Measurements from ENCODE around the gene ARSG. TPM values are rescaled to one million over a fixed set of nuclear protein-coding genes. Genes with fewer than 3 reads are reported as not detected.
"Not testable (repeated sequence)": the region's sequence is repeated elsewhere in the genome, so short reads cannot be mapped to it uniquely, and the experiment has no call there.

The ARSG gene
- total RNA-seq, 2 experiments from 2014 or later: 9.0 to 10.5 TPM

DNA sequence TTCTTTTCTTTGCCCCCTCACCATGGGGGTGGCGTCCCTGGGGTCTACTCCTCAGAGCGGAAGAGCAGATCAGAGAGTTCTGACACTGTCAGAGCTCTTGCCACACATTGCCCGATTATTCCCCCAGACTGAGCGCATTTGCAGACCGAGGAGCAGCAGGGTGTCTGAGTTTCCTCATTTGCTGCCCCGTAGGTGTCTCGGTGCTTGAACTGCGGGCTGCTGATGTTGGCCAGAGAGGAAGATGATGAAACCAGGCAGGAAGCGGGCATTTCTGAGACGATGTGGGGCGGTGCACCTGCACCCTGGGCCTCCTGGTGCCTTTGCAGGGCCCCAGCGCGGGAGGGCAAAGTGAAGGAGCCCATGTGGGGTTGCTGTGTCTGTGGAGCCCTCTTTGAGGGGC, 55.2 kb downstream of the ARSG start:
- Mint-ChIP-seq H3K9me3 (no peaks in the 10 kb centered on the region), H3K4me1 (ENCODE audit: low read depth) (peaks cover 66% of the 10 kb centered on the region), H3K27me3 (ENCODE audit: low read depth) (no peaks in the 10 kb centered on the region), H3K4me3 (peak overlapping the region; percentile 75), H3K27ac (peak overlapping the region; percentile 91), H3K36me3 (ENCODE audit: low read depth) (peaks cover 6% of the 10 kb centered on the region)
- intact Hi-C loops (cut with micrococcal nuclease): loop anchor here (1.0 to 2.0 kb wide), 3 partner anchors 10 to 68 kb away; no protein-coding TSS in a partner anchor
- peak; percentile 87 for DNase-seq
- CTCF ChIA-PET: no interaction called here

DNA sequence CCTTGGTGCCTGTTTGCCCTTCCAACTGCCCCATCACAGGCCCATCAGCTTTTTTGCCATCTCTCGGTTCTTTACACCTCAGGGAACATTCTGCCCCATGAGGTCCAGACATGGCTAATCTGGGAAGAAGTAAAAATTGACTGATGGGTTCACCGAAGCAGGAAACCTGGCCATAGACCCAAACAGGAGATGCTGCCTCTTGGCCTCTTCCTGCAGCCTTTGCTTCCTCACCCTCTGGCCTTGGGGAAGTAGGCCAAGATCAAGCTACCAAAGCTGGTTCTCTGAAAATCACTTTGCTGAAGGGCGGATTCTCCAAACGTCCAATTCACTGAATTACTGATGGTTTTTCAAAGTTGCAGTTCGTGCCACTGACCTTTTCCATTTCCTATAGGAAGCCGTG, 56.1 kb downstream of the ARSG start:
- H3K4me1 Mint-ChIP-seq (ENCODE audit: low read depth): peaks cover 74% of the 10 kb centered on the region
- H3K27ac Mint-ChIP-seq: peak overlapping the region; percentile 91
- peaks cover 8% of the 10 kb centered on the region for H3K36me3 Mint-ChIP-seq (ENCODE audit: low read depth)
- CTCF ChIA-PET: interaction anchor here (0.6 to 1.4 kb wide), 3 partner anchors 50 to 55 kb away, joined by 3 read pairs; no protein-coding TSS in a partner anchor
- no peaks in the 10 kb centered on the region for H3K27me3 Mint-ChIP-seq (ENCODE audit: low read depth)
- no peaks in the 10 kb centered on the region for H3K9me3 Mint-ChIP-seq
- no peak for DNase-seq
- intact Hi-C loops (cut with micrococcal nuclease): loop anchor here (2.0 kb wide), 1 partner anchor 67 kb away; no protein-coding TSS in a partner anchor
- H3K4me3 Mint-ChIP-seq: peak overlapping the region; percentile 75

DNA sequence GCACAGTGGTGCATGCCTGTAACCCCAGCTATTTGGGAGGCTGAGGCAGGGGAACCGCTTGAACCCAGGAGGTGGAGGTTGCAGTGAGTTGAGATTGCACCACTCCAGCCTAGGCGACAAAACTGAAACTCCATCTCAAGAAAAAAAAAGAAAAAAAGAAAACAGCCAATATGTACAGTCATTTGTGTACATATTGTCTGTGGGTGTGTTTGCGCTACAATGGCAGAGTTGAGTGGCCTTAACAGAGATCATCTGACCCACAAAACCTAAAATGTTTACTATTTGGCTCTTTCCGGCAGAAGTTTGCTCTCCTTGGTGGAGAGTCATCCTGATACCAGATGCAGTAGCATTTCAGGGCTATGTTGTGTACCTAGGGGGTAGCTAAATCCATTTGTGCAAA, 57.9 kb downstream of the ARSG start:
- peak; percentile 23 for DNase-seq
- Mint-ChIP-seq H3K4me1 (ENCODE audit: low read depth) (peaks cover 80% of the 10 kb centered on the region), H3K36me3 (ENCODE audit: low read depth) (peaks cover 8% of the 10 kb centered on the region), H3K27me3 (ENCODE audit: low read depth) (no peaks in the 10 kb centered on the region), H3K4me3 (no peak overlapping the region), H3K27ac (no peak overlapping the region), H3K9me3 (no peaks in the 10 kb centered on the region)
- CTCF ChIA-PET: interaction anchor here (1.8 kb wide), 1 partner anchor 86 kb away, joined by 6 read pairs; no protein-coding TSS in a partner anchor
- intact Hi-C loops (cut with micrococcal nuclease): no loop called here

DNA sequence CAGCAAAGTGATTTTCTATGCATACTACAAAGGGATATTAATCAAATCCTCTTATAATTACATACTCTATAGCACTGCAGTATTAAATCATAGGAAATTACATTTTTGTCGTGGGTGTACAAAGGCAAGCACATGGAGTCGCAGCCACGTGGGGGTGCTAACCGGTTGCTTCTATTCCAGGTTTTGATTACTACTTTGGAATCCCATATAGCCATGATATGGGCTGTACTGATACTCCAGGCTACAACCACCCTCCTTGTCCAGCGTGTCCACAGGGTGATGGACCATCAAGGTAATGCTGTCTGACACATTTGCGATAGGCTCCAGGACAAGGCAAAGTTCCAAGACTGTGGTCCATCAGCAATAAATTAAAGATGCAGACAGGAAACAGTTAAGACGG, 60.1 kb downstream of the ARSG start:
- CTCF ChIA-PET: interaction anchor here (1.6 kb wide), 1 partner anchor 85 kb away, joined by 7 read pairs; no protein-coding TSS in a partner anchor
- Mint-ChIP-seq H3K9me3 (no peaks in the 10 kb centered on the region), H3K36me3 (ENCODE audit: low read depth) (peaks cover 8% of the 10 kb centered on the region), H3K4me3 (no peak overlapping the region), H3K27ac (no peak overlapping the region), H3K27me3 (ENCODE audit: low read depth) (no peaks in the 10 kb centered on the region), H3K4me1 (ENCODE audit: low read depth) (peaks cover 74% of the 10 kb centered on the region)
- no peak for DNase-seq
- intact Hi-C loops (cut with micrococcal nuclease): loop anchor here (10.0 kb wide), 1 partner anchor 1063 kb away; the partner anchor contains the start of gene MAP2K6

DNA sequence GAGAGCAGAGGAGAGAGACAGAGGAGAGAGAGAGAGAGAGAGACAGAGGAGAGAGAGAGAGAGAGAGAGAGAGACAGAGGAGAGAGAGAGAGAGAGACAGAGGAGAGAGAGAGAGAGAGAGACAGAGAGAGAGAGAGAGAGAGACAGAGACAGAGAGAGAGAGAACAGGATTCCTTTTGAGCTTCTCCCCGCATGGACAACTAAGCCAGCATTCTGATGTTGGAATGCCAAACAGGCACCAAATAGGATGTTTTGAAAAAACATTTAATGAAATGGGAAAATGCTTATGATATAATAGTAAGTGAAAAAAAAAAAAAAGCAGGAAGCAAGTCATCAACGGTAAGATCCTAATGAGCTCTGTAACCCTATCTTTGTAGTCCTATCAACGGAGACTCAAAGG, 60.7 kb downstream of the ARSG start:
- H3K36me3 Mint-ChIP-seq (ENCODE audit: low read depth): peaks cover 8% of the 10 kb centered on the region
- H3K9me3 Mint-ChIP-seq: no peaks in the 10 kb centered on the region
- DNase-seq: no peak
- intact Hi-C loops (cut with micrococcal nuclease): loop anchor here (10.0 kb wide), 1 partner anchor 1063 kb away; the partner anchor contains the start of gene MAP2K6
- H3K27ac Mint-ChIP-seq: no peak overlapping the region
- CTCF ChIA-PET: interaction anchor here (0.7 to 1.6 kb wide), 2 partner anchors 85 to 164 kb away, joined by 3 to 7 read pairs; no protein-coding TSS in a partner anchor
- H3K27me3 Mint-ChIP-seq (ENCODE audit: low read depth): no peaks in the 10 kb centered on the region
- H3K4me1 Mint-ChIP-seq (ENCODE audit: low read depth): peaks cover 74% of the 10 kb centered on the region
- H3K4me3 Mint-ChIP-seq: no peak overlapping the region

DNA sequence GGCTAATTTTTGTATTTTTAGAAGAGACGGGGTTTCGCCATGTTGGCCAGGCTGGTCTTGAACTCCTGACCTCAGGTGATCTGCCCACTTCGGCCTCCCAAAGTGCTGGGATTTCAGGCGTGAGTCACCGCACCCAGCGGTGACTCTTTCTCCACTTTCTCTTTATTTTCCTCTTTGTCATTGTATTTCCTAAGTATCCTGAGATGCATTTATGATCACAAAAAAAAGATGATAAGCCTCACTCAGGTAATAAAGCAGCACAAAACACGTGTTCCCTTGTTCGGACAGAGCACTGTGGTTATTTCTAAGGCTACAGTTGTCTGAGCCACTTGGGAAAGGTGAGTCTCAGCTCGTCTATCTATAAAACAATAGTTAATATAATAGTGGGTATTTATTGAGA, 61.4 kb downstream of the ARSG start:
- H3K27ac Mint-ChIP-seq: not testable (repeated sequence)

DNA sequence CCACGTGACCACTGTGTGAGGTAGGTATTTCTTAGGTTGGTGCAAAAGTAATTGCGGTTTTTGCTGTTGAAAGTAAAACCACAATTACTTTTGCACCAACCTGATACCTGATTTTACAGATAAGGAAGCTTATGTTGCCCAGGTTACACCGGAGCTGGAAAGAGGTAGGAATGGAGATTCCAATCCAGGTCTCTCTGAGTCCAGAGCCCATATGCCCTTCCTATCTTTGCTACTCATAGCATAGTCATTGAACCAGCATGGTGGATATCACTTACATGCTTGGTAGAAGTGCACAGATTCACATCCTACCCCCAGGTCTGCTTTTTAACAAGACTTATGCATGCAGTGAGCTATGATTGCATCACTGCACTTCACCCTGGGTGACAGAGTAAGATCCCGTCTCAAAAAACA, 61.8 kb downstream of the ARSG start:
- Mint-ChIP-seq H3K27me3 (ENCODE audit: low read depth) (no peaks in the 10 kb centered on the region), H3K4me1 (ENCODE audit: low read depth) (peaks cover 71% of the 10 kb centered on the region), H3K4me3 (no peak overlapping the region), H3K36me3 (ENCODE audit: low read depth) (peaks cover 6% of the 10 kb centered on the region), H3K27ac (no peak overlapping the region), H3K9me3 (no peaks in the 10 kb centered on the region)
- CTCF ChIA-PET: interaction anchor here (1.1 to 1.6 kb wide), 2 partner anchors 9 to 84 kb away, joined by 3 to 7 read pairs; no protein-coding TSS in a partner anchor
- intact Hi-C loops (cut with micrococcal nuclease): loop anchor here (10.0 kb wide), 1 partner anchor 1062 kb away; the partner anchor contains the start of gene MAP2K6
- no peak for DNase-seq

More for the DNA sequence above, 61.4 kb downstream of the ARSG start:
- CTCF ChIA-PET: interaction anchor here (1.1 to 1.6 kb wide), 2 partner anchors 9 to 84 kb away, joined by 3 to 7 read pairs; no protein-coding TSS in a partner anchor
- not testable (repeated sequence) for H3K27me3 Mint-ChIP-seq (ENCODE audit: low read depth); DNase-seq; H3K36me3 Mint-ChIP-seq (ENCODE audit: low read depth); H3K9me3 Mint-ChIP-seq; H3K4me3 Mint-ChIP-seq
- intact Hi-C loops (cut with micrococcal nuclease): loop anchor here (10.0 kb wide), 1 partner anchor 1062 kb away; the partner anchor contains the start of gene MAP2K6
- H3K4me1 Mint-ChIP-seq (ENCODE audit: low read depth): peaks cover 73% of the 10 kb centered on the region

DNA sequence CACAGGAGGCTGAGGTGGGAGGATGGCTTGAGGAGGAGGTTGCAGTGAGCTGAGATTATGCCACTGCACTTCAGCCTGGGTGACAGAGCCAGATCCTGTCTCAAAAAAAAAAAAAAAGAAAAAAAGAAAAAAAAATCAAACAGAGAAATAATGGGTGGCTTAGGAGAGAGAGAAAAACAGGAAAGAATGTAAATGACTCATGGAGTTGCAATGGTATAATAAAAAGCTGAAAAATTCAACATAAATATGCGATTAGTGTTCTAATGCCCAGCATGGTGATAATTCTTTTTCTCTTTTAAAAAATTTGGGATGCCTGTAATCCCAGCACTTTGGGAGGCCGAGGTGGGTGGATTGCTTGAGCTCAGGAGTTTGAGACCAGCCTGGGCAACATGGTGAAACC, 63.0 kb downstream of the ARSG start:
- H3K9me3 Mint-ChIP-seq; H3K4me3 Mint-ChIP-seq; H3K27me3 Mint-ChIP-seq (ENCODE audit: low read depth); H3K36me3 Mint-ChIP-seq (ENCODE audit: low read depth); H3K27ac Mint-ChIP-seq; DNase-seq: not testable (repeated sequence)
- intact Hi-C loops (cut with micrococcal nuclease): loop anchor here (10.0 kb wide), 1 partner anchor 1060 kb away; the partner anchor contains the start of gene MAP2K6
- peaks cover 61% of the 10 kb centered on the region for H3K4me1 Mint-ChIP-seq (ENCODE audit: low read depth)
- CTCF ChIA-PET: interaction anchor here (0.6 to 1.1 kb wide), 2 partner anchors 10 to 46 kb away, joined by 3 read pairs; no protein-coding TSS in a partner anchor

DNA sequence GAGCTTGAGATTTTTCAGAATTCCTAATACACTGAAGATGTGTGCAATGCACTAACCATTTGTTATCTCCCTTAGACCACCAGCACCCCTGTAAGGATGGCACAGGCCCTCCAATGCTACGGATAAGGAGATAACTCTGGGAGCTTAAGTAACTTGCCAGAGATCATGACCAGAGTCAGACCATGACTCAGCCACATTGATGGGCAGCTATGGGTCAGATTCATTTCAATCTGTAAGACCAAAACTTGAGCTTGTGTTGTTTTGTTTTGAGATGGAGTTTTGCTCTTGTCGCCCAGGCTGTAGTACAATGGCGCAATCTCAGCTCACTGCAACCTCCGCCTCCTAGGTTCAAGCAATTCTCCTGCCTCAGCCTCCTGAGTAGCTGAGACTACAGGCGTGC, 63.8 kb downstream of the ARSG start:
- CTCF ChIA-PET: interaction anchor here (0.7 to 1.3 kb wide), 4 partner anchors 44 to 57 kb away, joined by 3 read pairs; no protein-coding TSS in a partner anchor
- H3K27me3 Mint-ChIP-seq (ENCODE audit: low read depth); H3K9me3 Mint-ChIP-seq; H3K4me3 Mint-ChIP-seq; H3K36me3 Mint-ChIP-seq (ENCODE audit: low read depth); DNase-seq; H3K27ac Mint-ChIP-seq: not testable (repeated sequence)
- peaks cover 54% of the 10 kb centered on the region for H3K4me1 Mint-ChIP-seq (ENCODE audit: low read depth)
- intact Hi-C loops (cut with micrococcal nuclease): loop anchor here (5.0 to 10.0 kb wide), 2 partner anchors 173 to 1060 kb away; partner anchors contain the start of gene MAP2K6

DNA sequence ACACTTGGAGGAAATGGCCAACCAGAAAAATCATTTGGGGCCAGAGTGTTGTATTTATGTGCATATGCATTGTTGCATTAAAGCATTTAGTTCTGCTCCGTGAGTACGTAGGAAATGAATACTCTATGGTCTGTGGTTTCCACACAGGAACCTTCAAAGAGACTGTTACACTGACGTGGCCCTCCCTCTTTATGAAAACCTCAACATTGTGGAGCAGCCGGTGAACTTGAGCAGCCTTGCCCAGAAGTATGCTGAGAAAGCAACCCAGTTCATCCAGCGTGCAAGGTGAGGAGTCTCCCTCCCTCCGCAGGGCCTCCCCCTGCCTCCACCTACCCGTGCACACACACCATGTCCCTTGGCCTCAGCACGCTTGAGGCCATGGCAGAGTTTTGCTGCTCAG, 65.2 kb downstream of the ARSG start:
- H3K4me1 Mint-ChIP-seq (ENCODE audit: low read depth): peaks cover 49% of the 10 kb centered on the region
- no peaks in the 10 kb centered on the region for H3K27me3 Mint-ChIP-seq (ENCODE audit: low read depth)
- DNase-seq: peak; percentile 85
- H3K27ac Mint-ChIP-seq: peak overlapping the region; percentile 46
- H3K36me3 Mint-ChIP-seq (ENCODE audit: low read depth): peaks cover 8% of the 10 kb centered on the region
- CTCF ChIA-PET: interaction anchor here (0.7 to 2.3 kb wide), 4 partner anchors 43 to 111 kb away, joined by 3 to 8 read pairs (median 6); partner anchors contain the start of gene WIPI1
- intact Hi-C loops (cut with micrococcal nuclease): loop anchor here (1.0 to 10.0 kb wide), 8 partner anchors 10 to 1058 kb away; partner anchors contain the start of gene MAP2K6
- H3K4me3 Mint-ChIP-seq: no peak overlapping the region
- H3K9me3 Mint-ChIP-seq: no peaks in the 10 kb centered on the region

DNA sequence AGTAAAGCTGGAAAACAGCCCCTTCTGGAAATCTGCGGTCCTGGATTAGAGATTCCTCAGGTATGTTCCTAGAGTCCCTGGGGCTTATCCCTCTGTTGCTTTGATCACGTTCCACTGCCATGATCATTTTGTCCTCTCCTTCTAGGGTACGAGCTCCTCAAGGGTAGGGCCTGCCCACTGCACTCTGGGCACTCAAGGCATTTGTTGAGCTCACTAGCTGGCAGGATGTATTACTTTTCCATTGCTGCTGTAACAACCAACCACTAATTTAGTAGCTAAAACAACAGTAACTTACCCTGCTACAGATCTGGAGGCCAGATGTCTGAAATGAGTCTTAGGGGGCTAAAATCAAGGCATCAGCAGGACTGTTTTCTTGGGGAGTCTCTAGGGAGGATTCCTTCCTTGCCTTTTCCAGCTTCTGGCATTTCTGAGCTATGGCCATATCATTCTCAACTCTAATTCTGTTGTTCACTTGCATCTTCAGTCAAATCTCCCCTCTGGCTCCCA, 65.7 kb downstream of the ARSG start:
- Mint-ChIP-seq H3K36me3 (ENCODE audit: low read depth) (peaks cover 6% of the 10 kb centered on the region), H3K9me3 (no peaks in the 10 kb centered on the region), H3K27ac (no peak overlapping the region), H3K4me3 (no peak overlapping the region), H3K27me3 (ENCODE audit: low read depth) (no peaks in the 10 kb centered on the region), H3K4me1 (ENCODE audit: low read depth) (peaks cover 45% of the 10 kb centered on the region)
- CTCF ChIA-PET: interaction anchor here (0.7 to 2.3 kb wide), 6 partner anchors 42 to 110 kb away, joined by 3 to 8 read pairs (median 4); partner anchors contain the start of gene WIPI1
- peak; percentile 21 for DNase-seq
- intact Hi-C loops (cut with micrococcal nuclease): loop anchor here (1.0 to 10.0 kb wide), 8 partner anchors 11 to 1058 kb away; partner anchors contain the start of gene MAP2K6

DNA sequence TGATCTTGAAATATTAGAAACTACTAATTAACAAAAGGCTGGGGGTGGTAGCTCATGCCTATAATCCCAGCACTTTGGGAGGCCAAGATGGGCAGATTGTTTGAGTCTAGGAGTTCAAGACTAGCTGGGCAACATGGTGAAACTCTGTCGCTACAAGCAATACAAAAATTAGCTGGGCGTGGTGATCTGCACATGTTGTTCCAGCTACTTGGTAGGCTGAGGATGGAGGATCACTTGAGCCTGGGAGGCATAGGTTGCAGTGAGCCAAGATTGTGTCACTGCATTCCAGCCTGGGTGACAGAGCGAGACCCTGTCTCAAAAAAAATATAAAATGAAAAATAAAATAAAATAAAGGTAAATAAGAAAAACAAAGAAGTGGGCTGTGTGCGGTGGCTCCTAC, 66.6 kb downstream of the ARSG start:
- no peak overlapping the region for H3K27ac Mint-ChIP-seq
- CTCF ChIA-PET: interaction anchor here (1.0 to 2.3 kb wide), 4 partner anchors 41 to 103 kb away, joined by 3 to 8 read pairs (median 6); no protein-coding TSS in a partner anchor
- no peaks in the 10 kb centered on the region for H3K27me3 Mint-ChIP-seq (ENCODE audit: low read depth)
- H3K9me3 Mint-ChIP-seq: no peaks in the 10 kb centered on the region
- H3K4me1 Mint-ChIP-seq (ENCODE audit: low read depth): peaks cover 37% of the 10 kb centered on the region
- intact Hi-C loops (cut with micrococcal nuclease): loop anchor here (5.0 to 10.0 kb wide), 2 partner anchors 176 to 1057 kb away; partner anchors contain the start of gene MAP2K6
- H3K36me3 Mint-ChIP-seq (ENCODE audit: low read depth): peaks cover 6% of the 10 kb centered on the region
- H3K4me3 Mint-ChIP-seq: no peak overlapping the region
- DNase-seq: no peak

Data from activated naive CD4-positive, alpha-beta T cell treated with anti-CD3 and anti-CD28 coated beads for 36 hours (primary cell).